Activated CD4-positive, alpha-beta T cell treated with anti-CD3 and anti-CD28 coated beads, Interleukin-2, amount 50 U/mL, for 1 hour (primary cell): Measurements from ENCODE around the gene SPDYC.

Experiments
- DNase-seq: peaks from one replicate; pipeline ENCODE4 v3.0.0-alpha.2; 2020

The SPDYC gene

DNA sequence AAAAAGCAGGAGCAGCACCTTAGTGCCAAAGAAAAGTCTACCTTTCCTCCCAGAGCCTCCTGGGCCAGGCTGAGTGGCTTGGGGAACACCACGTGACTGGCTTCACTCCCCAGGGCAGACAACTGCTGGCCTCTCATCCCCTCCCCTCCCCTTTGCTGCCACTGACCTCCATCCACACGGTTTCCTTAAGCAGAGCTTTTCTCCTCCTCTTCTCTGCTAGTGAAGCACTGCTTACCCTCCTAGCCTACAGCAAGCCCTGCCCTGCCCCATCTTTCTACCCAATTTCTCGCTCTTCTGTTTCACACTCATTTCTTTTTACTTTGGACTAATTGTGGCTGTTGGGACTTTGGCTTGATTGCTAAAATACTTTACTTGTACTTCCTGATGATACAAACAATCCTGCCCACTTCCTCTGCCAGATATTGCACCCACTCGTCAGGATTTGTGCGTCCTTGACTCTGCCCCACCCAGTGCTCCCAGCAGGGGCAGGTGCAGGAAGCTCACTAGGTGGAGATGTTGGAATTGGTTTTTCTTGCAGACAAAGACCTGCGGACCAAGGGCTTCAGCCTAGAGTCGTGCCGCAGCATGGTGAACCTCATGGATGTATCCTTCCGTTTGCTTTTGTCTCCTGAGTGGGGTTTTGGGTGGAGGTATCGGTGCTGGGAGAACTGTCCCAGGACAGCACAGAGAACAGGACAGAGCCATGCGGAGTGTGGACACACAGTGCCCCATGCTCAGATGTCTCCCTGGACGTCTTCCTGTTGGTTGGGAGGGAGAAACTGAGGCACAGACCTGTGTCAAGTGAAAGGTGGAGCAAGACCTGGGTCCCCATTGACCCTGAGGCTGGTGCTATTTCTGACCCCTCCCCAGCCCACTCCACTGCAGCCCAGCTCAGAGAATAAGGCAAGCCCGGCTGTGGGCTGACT, 39.0 kb downstream of the SPDYC start:
- DNase-seq = no peak

DNA sequence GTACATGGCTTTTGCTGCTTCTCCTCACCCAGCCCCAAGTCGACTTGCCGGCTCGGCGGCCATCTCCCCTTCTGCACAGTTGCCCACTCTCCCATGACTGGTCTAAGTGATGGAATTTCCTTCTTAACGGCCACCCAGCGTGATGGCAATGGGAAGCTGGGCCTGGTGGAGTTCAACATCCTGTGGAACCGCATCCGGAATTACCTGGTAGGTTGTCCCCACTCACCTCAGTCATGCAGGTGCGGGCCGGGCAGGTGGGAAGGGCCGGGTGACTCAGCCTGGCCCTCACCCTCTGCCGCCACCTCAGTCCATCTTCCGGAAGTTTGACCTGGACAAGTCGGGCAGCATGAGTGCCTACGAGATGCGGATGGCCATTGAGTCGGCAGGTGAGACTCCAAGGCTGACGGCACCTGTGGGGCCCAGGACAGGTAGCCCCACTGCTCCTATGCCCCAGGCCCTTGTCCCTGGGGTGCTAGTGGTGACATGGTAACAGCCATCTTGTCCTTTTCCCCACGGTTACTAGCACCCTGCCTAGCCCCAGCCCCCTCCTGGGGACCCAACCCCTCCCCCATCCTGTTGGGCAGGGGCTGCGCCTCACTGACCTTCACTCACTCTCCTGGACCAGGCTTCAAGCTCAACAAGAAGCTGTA, 39.8 kb downstream of the SPDYC start:
- DNase-seq = no peak

DNA sequence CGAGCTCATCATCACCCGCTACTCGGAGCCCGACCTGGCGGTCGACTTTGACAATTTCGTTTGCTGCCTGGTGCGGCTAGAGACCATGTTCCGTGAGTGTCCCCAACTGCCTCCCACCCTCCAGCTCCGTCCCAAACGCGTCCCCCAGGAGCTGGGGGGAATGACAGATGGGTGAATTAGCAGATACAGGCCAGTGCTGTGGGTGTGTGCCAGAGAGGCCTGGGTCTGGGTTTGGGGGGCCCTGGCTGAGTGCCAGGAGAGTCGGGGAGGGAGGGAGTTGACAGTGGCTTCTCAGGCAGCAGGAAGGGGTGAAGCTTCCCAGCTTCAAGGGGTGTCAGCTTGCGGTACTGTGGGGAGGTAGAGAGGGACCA, 40.3 kb downstream of the SPDYC start:
- DNase-seq = no peak

GRCh38 chr11:65210748-65211147, 40.7 kb downstream of the SPDYC start:
- DNase-seq = no peak

DNA sequence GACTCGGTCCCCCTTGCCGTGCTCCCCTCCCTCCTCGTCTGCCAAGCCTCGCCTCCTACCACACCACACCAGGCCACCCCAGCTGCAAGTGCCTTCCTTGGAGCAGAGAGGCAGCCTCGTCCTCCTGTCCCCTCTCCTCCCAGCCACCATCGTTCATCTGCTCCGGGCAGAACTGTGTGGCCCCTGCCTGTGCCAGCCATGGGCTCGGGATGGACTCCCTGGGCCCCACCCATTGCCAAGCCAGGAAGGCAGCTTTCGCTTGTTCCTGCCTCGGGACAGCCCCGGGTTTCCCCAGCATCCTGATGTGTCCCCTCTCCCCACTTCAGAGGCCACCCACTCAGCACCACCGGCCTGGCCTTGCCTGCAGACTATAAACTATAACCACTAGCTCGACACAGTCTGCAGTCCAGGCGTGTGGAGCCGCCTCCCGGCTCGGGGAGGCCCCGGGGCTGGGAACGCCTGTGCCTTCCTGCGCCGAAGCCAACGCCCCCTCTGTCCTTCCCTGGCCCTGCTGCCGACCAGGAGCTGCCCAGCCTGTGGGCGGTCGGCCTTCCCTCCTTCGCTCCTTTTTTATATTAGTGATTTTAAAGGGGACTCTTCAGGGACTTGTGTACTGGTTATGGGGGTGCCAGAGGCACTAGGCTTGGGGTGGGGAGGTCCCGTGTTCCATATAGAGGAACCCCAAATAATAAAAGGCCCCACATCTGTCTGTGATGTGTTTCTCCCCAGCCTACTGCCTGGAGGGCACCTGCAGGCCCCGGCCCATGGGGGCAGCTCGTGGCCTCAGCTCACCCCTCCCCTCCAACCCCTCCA, 41.5 kb downstream of the SPDYC start:
- DNase-seq = no peak

DNA sequence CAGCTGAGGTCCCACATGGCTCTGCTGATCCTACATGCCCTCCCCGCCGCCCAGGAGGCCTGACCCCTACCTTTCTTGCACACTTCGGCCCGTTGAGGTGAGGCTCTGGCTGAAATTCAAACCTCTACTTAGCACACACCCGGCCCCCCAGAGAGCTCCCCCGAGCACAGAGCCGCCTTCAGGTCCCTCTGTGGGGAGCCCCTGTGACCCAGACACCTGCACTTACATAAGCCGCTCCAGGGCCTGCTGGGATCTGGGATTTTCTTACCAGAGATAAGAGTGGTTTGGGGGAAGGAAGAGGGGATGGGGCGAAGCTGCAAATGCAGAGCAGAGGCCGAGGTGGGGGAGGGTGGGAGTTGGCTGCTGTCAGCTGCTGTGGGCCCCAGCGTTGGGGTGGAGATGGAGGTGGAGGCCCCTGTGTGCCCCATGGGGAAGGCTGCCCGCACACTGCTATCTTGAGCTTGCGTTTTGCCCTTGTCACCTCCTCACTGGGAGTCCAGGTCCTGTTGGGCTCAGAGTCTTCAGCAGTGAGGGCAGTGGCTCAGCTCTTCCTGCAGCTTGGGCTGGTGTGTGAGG, 42.3 kb downstream of the SPDYC start:
- no peak for DNase-seq

- DNase-seq = no peak
These were observed 43.5 kb downstream of the SPDYC start for GRCh38 chr11:65213322-65214211.

GRCh38 chr11:65214212-65214845, 44.3 kb downstream of the SPDYC start:
- DNase-seq = no peak

- no peak for DNase-seq
These were observed 45.5 kb downstream of the SPDYC start for GRCh38 chr11:65215441-65216076.

GRCh38 chr11:65216830-65217229, 46.8 kb downstream of the SPDYC start:
- DNase-seq = no peak

- no peak for DNase-seq
These were observed 47.7 kb downstream of the SPDYC start for GRCh38 chr11:65217441-65218423.

GRCh38 chr11:65218446-65218845, 48.4 kb downstream of the SPDYC start:
- no peak for DNase-seq

DNA sequence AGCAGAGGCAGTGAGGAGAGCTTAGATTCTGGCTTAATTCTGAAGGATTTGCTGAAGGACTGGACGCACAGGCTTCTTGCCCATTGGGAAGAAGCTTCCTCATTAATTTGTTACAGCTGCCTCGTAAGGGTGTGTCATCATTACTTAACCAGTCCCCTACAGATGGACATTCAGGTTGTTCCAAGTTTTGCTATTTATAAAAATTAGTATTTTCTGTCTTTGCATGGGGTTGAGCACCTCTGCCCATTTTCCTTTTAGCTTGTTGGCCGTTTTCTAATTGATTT, 49.8 kb downstream of the SPDYC start:
- no peak for DNase-seq

- no peak for DNase-seq
These were observed 51.0 kb downstream of the SPDYC start for GRCh38 chr11:65221026-65221425.
